HepG2 (cell line): ENCODE data around the gene ACSM2A. TPM values are rescaled to one million over a fixed set of nuclear protein-coding genes. Genes with fewer than 3 reads are reported as not detected.

Experiments
- CCAR2 ChIP-seq: fragments of 200-400 bp; formaldehyde crosslinking; optimal IDR thresholded peaks from 2 replicates; pipeline ENCODE3; 2018; ENCODE audit warnings: low read depth, mild to moderate bottlenecking, low read length, moderate library complexity
- FOSL2 ChIP-seq: sonication (generic); formaldehyde crosslinking; IDR thresholded peaks from 2 replicates; pipeline ENCODE4 v1.4.0; 2020; ENCODE audit warnings: missing genetic modification reagents
- JARID2 ChIP-seq: sonication (generic); formaldehyde crosslinking; IDR thresholded peaks from 2 replicates; pipeline ENCODE4 v1.8.1; 2023; ENCODE audit warnings: missing genetic modification reagents, inconsistent platforms; ENCODE audit not compliant: insufficient replicate concordance
- NAIF1 ChIP-seq: sonication (generic); formaldehyde crosslinking; IDR thresholded peaks from 2 replicates; pipeline ENCODE4 v1.5.0; 2020; ENCODE audit warnings: mild to moderate bottlenecking, missing genetic modification reagents, borderline replicate concordance
- NFRKB ChIP-seq: fragments of 450-650 bp; IDR thresholded peaks from 2 replicates; pipeline ENCODE4 v1.6.1; 2017
- ZFP90 ChIP-seq: sonication (generic); formaldehyde crosslinking; IDR thresholded peaks from 2 replicates; pipeline ENCODE4 v1.8.0; 2022; ENCODE audit warnings: missing genetic modification reagents, mild to moderate bottlenecking, inconsistent platforms, borderline replicate concordance
- ZMYM3 ChIP-seq: sonication (generic); formaldehyde crosslinking; IDR thresholded peaks from 2 replicates; pipeline ENCODE4 v1.5.1; 2020; ENCODE audit warnings: mild to moderate bottlenecking, missing genetic modification reagents
- ZMYM4 ChIP-seq: sonication (generic); formaldehyde crosslinking; IDR thresholded peaks from 2 replicates; pipeline ENCODE4 v1.8.1; 2023; ENCODE audit warnings: mild to moderate bottlenecking, missing genetic modification reagents
- ZNF121 ChIP-seq: sonication (generic); formaldehyde crosslinking; IDR thresholded peaks from 2 replicates; pipeline ENCODE4 v1.5.0; 2020; ENCODE audit warnings: mild to moderate bottlenecking, missing genetic modification reagents
- ZNF253 ChIP-seq: sonication (generic); formaldehyde crosslinking; IDR thresholded peaks from 2 replicates; pipeline ENCODE4 v1.8.0; 2022; ENCODE audit warnings: mild to moderate bottlenecking, missing genetic modification reagents, borderline replicate concordance
- ZNF431 ChIP-seq: sonication (generic); formaldehyde crosslinking; IDR thresholded peaks from 2 replicates; pipeline ENCODE4 v1.9.0; 2022; ENCODE audit warnings: missing genetic modification reagents, low read depth, mild to moderate bottlenecking, borderline replicate concordance
- polyA plus RNA-seq, 8 experiments: library from polyadenylated mRNA; depleted of rRNA in 3 of 8; stranded (reverse) in 7 of 8; unstranded in 1 of 8; fragments of >200 nt; fragmentation: Illumina TruSeq in 4 of 8; extraction: Trizol in 4 of 8; gene quantifications; 2 replicates each; pipeline versions ENCODE4 v1.2.1 to v1.2.3, GENCODE V29; 2011 to 2016; ENCODE audit warnings: low read depth in 4 of 8, missing spikeins in 1 of 8, mixed read lengths in 1 of 8; ENCODE audit not compliant: insufficient read depth in 1 of 8
- total RNA-seq, 5 experiments: library from RNA; depleted of rRNA; stranded (reverse); fragments of >200 nt; fragmentation: Illumina TruSeq; extraction: Trizol; gene quantifications; 2 replicates each; pipeline ENCODE4 v1.2.3, GENCODE V29; 2016; ENCODE audit warnings: low read depth in 1 of 5
- TF ChIP-seq, protein P1 (sequence below): sonication (generic); formaldehyde crosslinking; IDR thresholded peaks from 2 replicates; pipeline ENCODE4 v1.4.0; 2020; ENCODE audit warnings: mild to moderate bottlenecking, missing genetic modification reagents
- TF ChIP-seq, protein P2 (sequence below): IDR thresholded peaks from 2 replicates; pipeline ENCODE4 v1.6.1; 2016
- TF ChIP-seq, protein P3 (sequence below): sonication (generic); formaldehyde crosslinking; IDR thresholded peaks from 2 replicates; pipeline ENCODE4 v1.4.0; 2020; ENCODE audit warnings: mild to moderate bottlenecking, missing genetic modification reagents
- TF ChIP-seq, protein P4 (sequence below): sonication (generic); formaldehyde crosslinking; conservative IDR thresholded peaks from 2 replicates; pipeline ENCODE4 v1.4.0; 2020; ENCODE audit warnings: mild to moderate bottlenecking, missing genetic modification reagents, moderate library complexity
- TF ChIP-seq, protein P5 (sequence below): sonication (generic); formaldehyde crosslinking; IDR thresholded peaks from 2 replicates; pipeline ENCODE4 v1.5.0; 2020; ENCODE audit warnings: mild to moderate bottlenecking, missing genetic modification reagents
- TF ChIP-seq, protein P6 (sequence below): sonication (generic); formaldehyde crosslinking; IDR thresholded peaks from 2 replicates; pipeline ENCODE4 v1.8.1; 2023; ENCODE audit warnings: mild to moderate bottlenecking, missing genetic modification reagents, borderline replicate concordance
- TF ChIP-seq, protein P7 (sequence below): sonication (generic); formaldehyde crosslinking; IDR thresholded peaks from 2 replicates; pipeline ENCODE4 v1.5.0; 2020; ENCODE audit warnings: missing genetic modification reagents

ACSM2A gene
- total and polyA plus RNA-seq, 2 of the 13 experiments (the other 11 are each of a cell fraction or from before 2014, with no cell fraction given) = 11.4 to 16.3 TPM

DNA sequence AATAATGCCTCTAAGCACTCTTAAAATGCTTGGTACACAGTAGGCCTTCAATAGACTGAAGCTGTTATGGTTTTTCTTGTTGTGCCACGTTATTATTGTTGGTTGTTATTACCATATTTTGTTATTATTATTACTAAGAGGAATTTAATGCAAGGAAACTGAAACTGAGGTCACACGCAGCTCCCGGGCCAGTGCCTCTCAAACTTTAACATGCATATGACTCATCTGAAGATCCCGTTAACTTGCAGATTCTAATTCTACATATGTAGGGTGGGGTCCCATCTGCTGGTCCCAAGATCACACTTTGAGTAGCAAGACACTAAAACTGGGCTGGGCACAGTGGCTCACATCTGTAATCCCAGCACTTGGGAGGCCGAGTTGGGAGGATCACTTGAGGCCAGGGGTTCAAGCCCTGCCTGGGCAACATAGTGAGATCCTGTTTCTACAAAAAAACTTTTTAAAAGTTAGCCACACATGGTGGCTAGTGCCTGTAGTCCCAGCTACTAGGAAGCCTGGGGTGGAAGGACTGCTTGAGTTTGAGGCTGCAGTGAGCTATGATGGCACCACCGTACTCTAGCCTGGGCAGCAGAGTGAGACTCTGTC, 41.1 kb upstream of the ACSM2A start (continued):
- TF ChIP-seq, protein P1, sequence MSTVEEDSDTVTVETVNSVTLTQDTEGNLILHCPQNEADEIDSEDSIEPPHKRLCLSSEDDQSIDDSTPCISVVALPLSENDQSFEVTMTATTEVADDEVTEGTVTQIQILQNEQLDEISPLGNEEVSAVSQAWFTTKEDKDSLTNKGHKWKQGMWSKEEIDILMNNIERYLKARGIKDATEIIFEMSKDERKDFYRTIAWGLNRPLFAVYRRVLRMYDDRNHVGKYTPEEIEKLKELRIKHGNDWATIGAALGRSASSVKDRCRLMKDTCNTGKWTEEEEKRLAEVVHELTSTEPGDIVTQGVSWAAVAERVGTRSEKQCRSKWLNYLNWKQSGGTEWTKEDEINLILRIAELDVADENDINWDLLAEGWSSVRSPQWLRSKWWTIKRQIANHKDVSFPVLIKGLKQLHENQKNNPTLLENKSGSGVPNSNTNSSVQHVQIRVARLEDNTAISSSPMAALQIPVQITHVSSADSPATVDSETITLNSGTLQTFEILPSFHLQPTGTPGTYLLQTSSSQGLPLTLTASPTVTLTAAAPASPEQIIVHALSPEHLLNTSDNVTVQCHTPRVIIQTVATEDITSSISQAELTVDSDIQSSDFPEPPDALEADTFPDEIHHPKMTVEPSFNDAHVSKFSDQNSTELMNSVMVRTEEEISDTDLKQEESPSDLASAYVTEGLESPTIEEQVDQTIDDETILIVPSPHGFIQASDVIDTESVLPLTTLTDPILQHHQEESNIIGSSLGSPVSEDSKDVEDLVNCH (CRISPR knock-in tag) = no peak
- peak; percentile 80 for TF ChIP-seq ZMYM3 (CRISPR knock-in tag)
- TF ChIP-seq, protein P2, sequence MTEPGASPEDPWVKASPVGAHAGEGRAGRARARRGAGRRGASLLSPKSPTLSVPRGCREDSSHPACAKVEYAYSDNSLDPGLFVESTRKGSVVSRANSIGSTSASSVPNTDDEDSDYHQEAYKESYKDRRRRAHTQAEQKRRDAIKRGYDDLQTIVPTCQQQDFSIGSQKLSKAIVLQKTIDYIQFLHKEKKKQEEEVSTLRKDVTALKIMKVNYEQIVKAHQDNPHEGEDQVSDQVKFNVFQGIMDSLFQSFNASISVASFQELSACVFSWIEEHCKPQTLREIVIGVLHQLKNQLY (CRISPR knock-in tag) = no peak
- TF ChIP-seq ZNF431 (CRISPR knock-in tag) = no peak
- no peak for TF ChIP-seq ZNF253 (CRISPR knock-in tag)
- no peak for TF ChIP-seq JARID2 (CRISPR knock-in tag)
- peak; percentile 88 for TF ChIP-seq ZNF121
- peak; percentile 16; the same call in 1 of the 2 replicates for TF ChIP-seq FOSL2
- no peak for TF ChIP-seq NFRKB
- TF ChIP-seq ZFP90 (CRISPR knock-in tag) = no peak
- TF ChIP-seq CCAR2 = no peak
- TF ChIP-seq, protein P3, sequence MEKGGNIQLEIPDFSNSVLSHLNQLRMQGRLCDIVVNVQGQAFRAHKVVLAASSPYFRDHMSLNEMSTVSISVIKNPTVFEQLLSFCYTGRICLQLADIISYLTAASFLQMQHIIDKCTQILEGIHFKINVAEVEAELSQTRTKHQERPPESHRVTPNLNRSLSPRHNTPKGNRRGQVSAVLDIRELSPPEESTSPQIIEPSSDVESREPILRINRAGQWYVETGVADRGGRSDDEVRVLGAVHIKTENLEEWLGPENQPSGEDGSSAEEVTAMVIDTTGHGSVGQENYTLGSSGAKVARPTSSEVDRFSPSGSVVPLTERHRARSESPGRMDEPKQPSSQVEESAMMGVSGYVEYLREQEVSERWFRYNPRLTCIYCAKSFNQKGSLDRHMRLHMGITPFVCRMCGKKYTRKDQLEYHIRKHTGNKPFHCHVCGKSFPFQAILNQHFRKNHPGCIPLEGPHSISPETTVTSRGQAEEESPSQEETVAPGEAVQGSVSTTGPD (CRISPR knock-in tag) = no peak
- TF ChIP-seq ZMYM4 (CRISPR knock-in tag) = peak; percentile 18; the same call in 1 of the 2 replicates
- TF ChIP-seq, protein P4, sequence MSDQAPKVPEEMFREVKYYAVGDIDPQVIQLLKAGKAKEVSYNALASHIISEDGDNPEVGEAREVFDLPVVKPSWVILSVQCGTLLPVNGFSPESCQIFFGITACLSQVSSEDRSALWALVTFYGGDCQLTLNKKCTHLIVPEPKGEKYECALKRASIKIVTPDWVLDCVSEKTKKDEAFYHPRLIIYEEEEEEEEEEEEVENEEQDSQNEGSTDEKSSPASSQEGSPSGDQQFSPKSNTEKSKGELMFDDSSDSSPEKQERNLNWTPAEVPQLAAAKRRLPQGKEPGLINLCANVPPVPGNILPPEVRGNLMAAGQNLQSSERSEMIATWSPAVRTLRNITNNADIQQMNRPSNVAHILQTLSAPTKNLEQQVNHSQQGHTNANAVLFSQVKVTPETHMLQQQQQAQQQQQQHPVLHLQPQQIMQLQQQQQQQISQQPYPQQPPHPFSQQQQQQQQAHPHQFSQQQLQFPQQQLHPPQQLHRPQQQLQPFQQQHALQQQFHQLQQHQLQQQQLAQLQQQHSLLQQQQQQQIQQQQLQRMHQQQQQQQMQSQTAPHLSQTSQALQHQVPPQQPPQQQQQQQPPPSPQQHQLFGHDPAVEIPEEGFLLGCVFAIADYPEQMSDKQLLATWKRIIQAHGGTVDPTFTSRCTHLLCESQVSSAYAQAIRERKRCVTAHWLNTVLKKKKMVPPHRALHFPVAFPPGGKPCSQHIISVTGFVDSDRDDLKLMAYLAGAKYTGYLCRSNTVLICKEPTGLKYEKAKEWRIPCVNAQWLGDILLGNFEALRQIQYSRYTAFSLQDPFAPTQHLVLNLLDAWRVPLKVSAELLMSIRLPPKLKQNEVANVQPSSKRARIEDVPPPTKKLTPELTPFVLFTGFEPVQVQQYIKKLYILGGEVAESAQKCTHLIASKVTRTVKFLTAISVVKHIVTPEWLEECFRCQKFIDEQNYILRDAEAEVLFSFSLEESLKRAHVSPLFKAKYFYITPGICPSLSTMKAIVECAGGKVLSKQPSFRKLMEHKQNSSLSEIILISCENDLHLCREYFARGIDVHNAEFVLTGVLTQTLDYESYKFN = no peak
- TF ChIP-seq, protein P5, sequence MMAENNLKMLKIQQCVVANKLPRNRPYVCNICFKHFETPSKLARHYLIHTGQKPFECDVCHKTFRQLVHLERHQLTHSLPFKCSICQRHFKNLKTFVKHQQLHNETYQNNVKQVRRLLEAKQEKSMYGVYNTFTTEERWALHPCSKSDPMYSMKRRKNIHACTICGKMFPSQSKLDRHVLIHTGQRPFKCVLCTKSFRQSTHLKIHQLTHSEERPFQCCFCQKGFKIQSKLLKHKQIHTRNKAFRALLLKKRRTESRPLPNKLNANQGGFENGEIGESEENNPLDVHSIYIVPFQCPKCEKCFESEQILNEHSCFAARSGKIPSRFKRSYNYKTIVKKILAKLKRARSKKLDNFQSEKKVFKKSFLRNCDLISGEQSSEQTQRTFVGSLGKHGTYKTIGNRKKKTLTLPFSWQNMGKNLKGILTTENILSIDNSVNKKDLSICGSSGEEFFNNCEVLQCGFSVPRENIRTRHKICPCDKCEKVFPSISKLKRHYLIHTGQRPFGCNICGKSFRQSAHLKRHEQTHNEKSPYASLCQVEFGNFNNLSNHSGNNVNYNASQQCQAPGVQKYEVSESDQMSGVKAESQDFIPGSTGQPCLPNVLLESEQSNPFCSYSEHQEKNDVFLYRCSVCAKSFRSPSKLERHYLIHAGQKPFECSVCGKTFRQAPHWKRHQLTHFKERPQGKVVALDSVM (CRISPR knock-in tag) = peak; percentile 84
- TF ChIP-seq, protein P6, sequence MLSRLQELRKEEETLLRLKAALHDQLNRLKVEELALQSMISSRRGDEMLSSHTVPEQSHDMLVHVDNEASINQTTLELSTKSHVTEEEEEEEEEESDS (CRISPR knock-in tag) = no peak
- 0 out of 2 replicates have a peak, but pooled peaks have one; percentile 39 for TF ChIP-seq NAIF1 (CRISPR knock-in tag)
- TF ChIP-seq, protein P7, sequence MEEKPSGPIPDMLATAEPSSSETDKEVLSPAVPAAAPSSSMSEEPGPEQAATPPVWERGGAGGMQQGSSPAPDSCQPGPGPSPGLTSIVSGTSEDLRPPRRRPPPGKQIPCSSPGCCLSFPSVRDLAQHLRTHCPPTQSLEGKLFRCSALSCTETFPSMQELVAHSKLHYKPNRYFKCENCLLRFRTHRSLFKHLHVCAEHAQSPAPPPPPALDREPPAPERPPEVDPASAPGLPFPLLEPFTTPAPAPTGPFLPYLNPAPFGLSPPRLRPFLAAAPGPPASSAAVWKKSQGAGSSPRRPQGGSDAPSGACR (CRISPR knock-in tag) = 0 out of 2 replicates have a peak, but pooled peaks have one; percentile 6
